Hepatocyte (in vitro differentiated cells): ENCODE results near the gene CDC42BPA. TPM values are rescaled to one million over a fixed set of nuclear protein-coding genes. Genes with fewer than 3 reads are reported as not detected.
"Not testable (repeated sequence)": the region's sequence is repeated elsewhere in the genome, so short reads cannot be mapped to it uniquely, and the experiment has no call there.

ENCODE experiments used
- DNase-seq: peaks from one replicate; pipeline ENCODE4 v3.0.0-alpha.2; 2016; ENCODE audit warnings: low spot score
- H2AFZ ChIP-seq: fragments of 200-600 bp; sonication (generic); 2 replicates; pipeline ENCODE4 v1.6.0; 2016; ENCODE audit warnings: antibody characterized with exemption, mild to moderate bottlenecking
- H3K27ac ChIP-seq: fragments of 200-600 bp; sonication (generic); 2 replicates; pipeline ENCODE4 v1.5.1; 2016; ENCODE audit warnings: mild to moderate bottlenecking
- H3K27me3 ChIP-seq: fragments of 200-600 bp; sonication (generic); 2 replicates; pipeline ENCODE4 v1.6.1; 2016
- H3K36me3 ChIP-seq: fragments of 200-600 bp; sonication (generic); replicated peaks from 2 replicates; pipeline ENCODE4 v1.5.1; 2016; ENCODE audit warnings: low read depth; ENCODE audit not compliant: insufficient read depth
- H3K4me1 ChIP-seq: fragments of 200-600 bp; sonication (generic); 2 replicates; pipeline ENCODE4 v1.5.1; 2016; ENCODE audit warnings: mild to moderate bottlenecking, moderate library complexity; ENCODE audit not compliant: insufficient read depth
- H3K4me2 ChIP-seq: fragments of 200-600 bp; sonication (generic); 2 replicates; pipeline ENCODE4 v1.6.0; 2016
- H3K4me3 ChIP-seq: fragments of 200-600 bp; sonication (generic); 2 replicates; pipeline ENCODE4 v1.5.1; 2016; ENCODE audit warnings: mild to moderate bottlenecking
- H3K79me2 ChIP-seq: fragments of 200-600 bp; sonication (generic); 2 replicates; pipeline ENCODE4 v1.6.0; 2017; ENCODE audit warnings: mild to moderate bottlenecking
- H3K9me2 ChIP-seq: fragments of 200-600 bp; sonication (generic); replicated peaks from 2 replicates; pipeline ENCODE4 v1.6.0; 2017; ENCODE audit warnings: mild to moderate bottlenecking; ENCODE audit not compliant: insufficient read depth
- H3K9me3 ChIP-seq: fragments of 200-600 bp; sonication (generic); 2 replicates; pipeline ENCODE4 v1.5.1; 2016; ENCODE audit warnings: low read depth, mild to moderate bottlenecking
- H4K20me1 ChIP-seq: fragments of 200-600 bp; sonication (generic); 2 replicates; pipeline ENCODE4 v1.6.0; 2016; ENCODE audit warnings: mild to moderate bottlenecking; ENCODE audit not compliant: insufficient read depth, poor library complexity, severe bottlenecking
- CTCF ChIP-seq: fragments of 200-600 bp; sonication (generic); IDR thresholded peaks from 2 replicates; pipeline ENCODE4 v1.5.1; 2016; ENCODE audit warnings: antibody characterized with exemption, mild to moderate bottlenecking; ENCODE audit not compliant: poor library complexity
- EZH2 ChIP-seq: fragments of 200-600 bp; sonication (generic); IDR thresholded peaks from 2 replicates; pipeline ENCODE4 v1.6.1; 2016; ENCODE audit warnings: antibody characterized with exemption, mild to moderate bottlenecking, borderline replicate concordance
- EZH2phosphoT487 ChIP-seq: fragments of 200-600 bp; sonication (generic); IDR thresholded peaks from one replicate; pipeline ENCODE4 v1.6.1; 2018; ENCODE audit warnings: antibody characterized with exemption, mild to moderate bottlenecking, low read depth, moderate library complexity; ENCODE audit not compliant: unreplicated experiment, severe bottlenecking
- WGBS: methylation state at CpG from one replicate; pipeline ENCODE4 v1.1.6; 2016; ENCODE audit warnings: low lambda C conversion rate; ENCODE audit errors: missing lambda C conversion rate; 5-methylcytosine and 5-hydroxymethylcytosine counted together
- polyA plus RNA-seq: library from polyadenylated mRNA; unstranded; fragments of >200 nt; fragmentation: Nextera tagmentation; extraction: Ambion mirVana; gene quantifications from 2 replicates; pipeline ENCODE4 v1.2.1, GENCODE V29; 2016
- total RNA-seq: library from RNA; depleted of rRNA; stranded (reverse); fragments of >200 nt; gene quantifications from 2 replicates; pipeline ENCODE4 v1.2.3, GENCODE V29; 2014

Gene CDC42BPA
- total and polyA plus RNA-seq, 2 experiments from 2014 or later: 24.5 to 40.9 TPM

GRCh38 chr1:227357171-227357926, 39.1 kb upstream of the CDC42BPA start:
- no peaks in the 10 kb centered on the region for H3K9me2 ChIP-seq
- H2AFZ ChIP-seq: no peak overlapping the region
- H3K9me3 ChIP-seq: no peaks in the 10 kb centered on the region
- H3K27ac ChIP-seq: peak overlapping the region; percentile 79
- WGBS: 43% methylated on average over 7 of the region's 7 CpGs
- peak; percentile 72 for DNase-seq
- TF ChIP-seq EZH2 (no peak), CTCF (no peak), EZH2phosphoT487 (no peak)
- H3K79me2 ChIP-seq: no peaks in the 10 kb centered on the region
- H4K20me1 ChIP-seq: no peaks in the 10 kb centered on the region
- H3K4me2 ChIP-seq: peak overlapping the region; percentile 44
- H3K27me3 ChIP-seq: no peaks in the 10 kb centered on the region
- H3K4me1 ChIP-seq: peaks cover 13% of the 10 kb centered on the region
- H3K36me3 ChIP-seq: no peaks in the 10 kb centered on the region
- no peak overlapping the region for H3K4me3 ChIP-seq

- Histone ChIP-seq H3K9me2 (no peaks in the 10 kb centered on the region), H3K27ac (peak overlapping the region; percentile 79), H3K27me3 (no peaks in the 10 kb centered on the region), H4K20me1 (no peaks in the 10 kb centered on the region), H3K9me3 (no peaks in the 10 kb centered on the region), H3K36me3 (no peaks in the 10 kb centered on the region), H2AFZ (no peak overlapping the region), H3K79me2 (no peaks in the 10 kb centered on the region), H3K4me1 (peaks cover 13% of the 10 kb centered on the region), H3K4me2 (peak overlapping the region; percentile 44), H3K4me3 (no peak overlapping the region)
- 72% methylated on average over 7 of the region's 7 CpGs for WGBS
- no peak for TF ChIP-seq EZH2phosphoT487
- no peak for TF ChIP-seq CTCF
- no peak for TF ChIP-seq EZH2
- DNase-seq: peak; percentile 55
Observed at GRCh38 chr1:227356620-227357146, 38.4 kb upstream of the CDC42BPA start.

GRCh38 chr1:227355542-227356245, 37.4 kb upstream of the CDC42BPA start:
- H3K27me3 ChIP-seq: no peaks in the 10 kb centered on the region
- H3K79me2 ChIP-seq: no peaks in the 10 kb centered on the region
- H3K9me3 ChIP-seq: no peaks in the 10 kb centered on the region
- H3K4me2 ChIP-seq: no peak overlapping the region
- peaks cover 13% of the 10 kb centered on the region for H3K4me1 ChIP-seq
- no peaks in the 10 kb centered on the region for H4K20me1 ChIP-seq
- no peak overlapping the region for H3K4me3 ChIP-seq
- H3K9me2 ChIP-seq: no peaks in the 10 kb centered on the region
- TF ChIP-seq EZH2phosphoT487: no peak
- peak; percentile 28 for DNase-seq
- 75% methylated on average over 15 of the region's 15 CpGs for WGBS
- H3K36me3 ChIP-seq: no peaks in the 10 kb centered on the region
- peak overlapping the region; percentile 79 for H3K27ac ChIP-seq
- H2AFZ ChIP-seq: no peak overlapping the region

GRCh38 chr1:227353186-227353585, 34.9 kb upstream of the CDC42BPA start:
- TF ChIP-seq EZH2: no peak
- TF ChIP-seq CTCF: no peak
- no peak for TF ChIP-seq EZH2phosphoT487
- Histone ChIP-seq H3K4me3 (no peak overlapping the region), H3K4me1 (peaks cover 13% of the 10 kb centered on the region), H3K79me2 (no peaks in the 10 kb centered on the region), H3K4me2 (no peak overlapping the region), H3K27me3 (no peaks in the 10 kb centered on the region), H2AFZ (no peak overlapping the region), H3K9me2 (no peaks in the 10 kb centered on the region), H3K9me3 (no peaks in the 10 kb centered on the region), H3K27ac (no peak overlapping the region), H4K20me1 (no peaks in the 10 kb centered on the region), H3K36me3 (no peaks in the 10 kb centered on the region)
- 72% methylated on average over 4 of the region's 4 CpGs for WGBS
- DNase-seq: no peak

- not testable (repeated sequence) for H3K27me3 ChIP-seq, H3K4me1 ChIP-seq, H4K20me1 ChIP-seq, H3K9me2 ChIP-seq, H3K9me3 ChIP-seq, DNase-seq, H2AFZ ChIP-seq, H3K79me2 ChIP-seq, H3K36me3 ChIP-seq, H3K27ac ChIP-seq, H3K4me2 ChIP-seq, H3K4me3 ChIP-seq
- WGBS: 94% methylated on average over 2 of the region's 2 CpGs
Observed at GRCh38 chr1:227352164-227352563, 33.9 kb upstream of the CDC42BPA start.
